GM12878 (cell line): ENCODE data around the gene CNN3.

Experiments used
- ASH2L ChIP-seq: fragments of 300-600, 200-600 bp; sonication (generic); IDR thresholded peaks from 2 replicates; pipeline ENCODE4 v1.6.1; 2017; ENCODE audit warnings: low read depth, mild to moderate bottlenecking, borderline replicate concordance
- GABPA ChIP-seq: IDR thresholded peaks from 2 replicates; pipeline ENCODE4 v1.6.1; 2014; ENCODE audit warnings: antibody characterized with exemption, low read depth, mild to moderate bottlenecking, inconsistent platforms
- GATAD2B ChIP-seq: fragments of 450-650 bp; conservative IDR thresholded peaks from 2 replicates; pipeline ENCODE4 v1.6.1; 2017; ENCODE audit warnings: low read depth, mild to moderate bottlenecking, moderate library complexity
- RB1 ChIP-seq: fragments of 450-650 bp; formaldehyde crosslinking; IDR thresholded peaks from 2 replicates; pipeline ENCODE4 v1.6.1; 2017; ENCODE audit warnings: mild to moderate bottlenecking, borderline replicate concordance
- SUZ12 ChIP-seq: fragments of 200-600 bp; sonication (generic); IDR thresholded peaks from one replicate; pipeline ENCODE4 v1.6.1; 2018; ENCODE audit warnings: antibody characterized with exemption, mild to moderate bottlenecking; ENCODE audit not compliant: unreplicated experiment
- ZBED1 ChIP-seq: IDR thresholded peaks from 2 replicates; pipeline ENCODE4 v1.6.1; 2016; ENCODE audit warnings: borderline replicate concordance
- ZNF274 ChIP-seq: IDR thresholded peaks from one replicate; pipeline ENCODE4 v1.8.0; 2011; ENCODE audit not compliant: insufficient read length, insufficient read depth
- TF ChIP-seq, protein P1 (sequence below): IDR thresholded peaks from 2 replicates; pipeline ENCODE4 v1.6.1; 2011; ENCODE audit warnings: low read depth, low read length, improper control_type of control experiment, borderline replicate concordance
- TF ChIP-seq, protein P2 (sequence below), 3 experiments: IDR thresholded peaks in 2 of 3; conservative IDR thresholded peaks in 1 of 3; 2 replicates each; pipeline ENCODE4 v1.5.1; 2011; ENCODE audit warnings: low read depth in 3 of 3, low read length in 3 of 3, mild to moderate bottlenecking in 3 of 3, control low read depth in 2 of 3, moderate library complexity in 2 of 3, inconsistent platforms in 1 of 3, mixed read lengths in 1 of 3; ENCODE audit not compliant: control insufficient read depth in 2 of 3, insufficient read depth in 1 of 3; ENCODE audit errors: extremely low read depth in 1 of 3
- TF ChIP-seq, protein P3 (sequence below): IDR thresholded peaks from 2 replicates; pipeline ENCODE4 v1.6.1; 2011; ENCODE audit warnings: low read depth, mild to moderate bottlenecking, low read length, moderate library complexity, borderline replicate concordance; ENCODE audit errors: extremely low read depth

DNA sequence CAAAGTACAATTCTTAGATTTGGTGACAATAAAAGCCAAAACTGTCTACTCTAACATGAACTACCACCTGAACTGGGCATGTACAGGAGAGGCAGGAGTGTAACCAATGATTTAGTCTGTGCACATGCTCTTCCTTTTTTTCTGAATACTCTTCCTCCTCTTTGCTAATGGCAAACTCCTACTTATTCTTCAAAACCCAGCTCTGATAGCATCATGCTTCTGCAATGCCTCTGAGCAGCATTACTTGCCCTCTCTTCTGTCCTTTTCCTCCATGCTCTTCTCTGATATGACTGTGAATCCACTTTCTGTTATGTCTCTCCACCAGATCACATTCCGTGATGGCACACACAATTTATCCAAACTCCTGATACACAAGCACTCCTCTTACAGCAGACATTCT lies 31.4 kb downstream of the CNN3 start:
- TF ChIP-seq SUZ12 (no peak), GATAD2B (no peak), ASH2L (no peak), ZNF274 (no peak), GABPA (no peak), RB1 (no peak), ZBED1 (no peak)
- TF ChIP-seq, protein P1, sequence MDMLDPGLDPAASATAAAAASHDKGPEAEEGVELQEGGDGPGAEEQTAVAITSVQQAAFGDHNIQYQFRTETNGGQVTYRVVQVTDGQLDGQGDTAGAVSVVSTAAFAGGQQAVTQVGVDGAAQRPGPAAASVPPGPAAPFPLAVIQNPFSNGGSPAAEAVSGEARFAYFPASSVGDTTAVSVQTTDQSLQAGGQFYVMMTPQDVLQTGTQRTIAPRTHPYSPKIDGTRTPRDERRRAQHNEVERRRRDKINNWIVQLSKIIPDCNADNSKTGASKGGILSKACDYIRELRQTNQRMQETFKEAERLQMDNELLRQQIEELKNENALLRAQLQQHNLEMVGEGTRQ: no peak
- TF ChIP-seq, protein P2, sequence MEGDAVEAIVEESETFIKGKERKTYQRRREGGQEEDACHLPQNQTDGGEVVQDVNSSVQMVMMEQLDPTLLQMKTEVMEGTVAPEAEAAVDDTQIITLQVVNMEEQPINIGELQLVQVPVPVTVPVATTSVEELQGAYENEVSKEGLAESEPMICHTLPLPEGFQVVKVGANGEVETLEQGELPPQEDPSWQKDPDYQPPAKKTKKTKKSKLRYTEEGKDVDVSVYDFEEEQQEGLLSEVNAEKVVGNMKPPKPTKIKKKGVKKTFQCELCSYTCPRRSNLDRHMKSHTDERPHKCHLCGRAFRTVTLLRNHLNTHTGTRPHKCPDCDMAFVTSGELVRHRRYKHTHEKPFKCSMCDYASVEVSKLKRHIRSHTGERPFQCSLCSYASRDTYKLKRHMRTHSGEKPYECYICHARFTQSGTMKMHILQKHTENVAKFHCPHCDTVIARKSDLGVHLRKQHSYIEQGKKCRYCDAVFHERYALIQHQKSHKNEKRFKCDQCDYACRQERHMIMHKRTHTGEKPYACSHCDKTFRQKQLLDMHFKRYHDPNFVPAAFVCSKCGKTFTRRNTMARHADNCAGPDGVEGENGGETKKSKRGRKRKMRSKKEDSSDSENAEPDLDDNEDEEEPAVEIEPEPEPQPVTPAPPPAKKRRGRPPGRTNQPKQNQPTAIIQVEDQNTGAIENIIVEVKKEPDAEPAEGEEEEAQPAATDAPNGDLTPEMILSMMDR (IDR thresholded peaks at IDR 0.05 in 2 of 3, conservative IDR thresholded peaks at IDR 0.05 in 1 of 3; ENCODE audit: control insufficient read depth in 2 of 3, extremely low read depth in 1 of 3, insufficient read depth in 1 of 3, low read depth in 3 of 3, low read length in 3 of 3): no peak
- TF ChIP-seq, protein P3, sequence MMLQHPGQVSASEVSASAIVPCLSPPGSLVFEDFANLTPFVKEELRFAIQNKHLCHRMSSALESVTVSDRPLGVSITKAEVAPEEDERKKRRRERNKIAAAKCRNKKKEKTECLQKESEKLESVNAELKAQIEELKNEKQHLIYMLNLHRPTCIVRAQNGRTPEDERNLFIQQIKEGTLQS: no peak
